ENCODE measurements around the gene RNU7-1.

The RNU7-1 gene

DNA sequence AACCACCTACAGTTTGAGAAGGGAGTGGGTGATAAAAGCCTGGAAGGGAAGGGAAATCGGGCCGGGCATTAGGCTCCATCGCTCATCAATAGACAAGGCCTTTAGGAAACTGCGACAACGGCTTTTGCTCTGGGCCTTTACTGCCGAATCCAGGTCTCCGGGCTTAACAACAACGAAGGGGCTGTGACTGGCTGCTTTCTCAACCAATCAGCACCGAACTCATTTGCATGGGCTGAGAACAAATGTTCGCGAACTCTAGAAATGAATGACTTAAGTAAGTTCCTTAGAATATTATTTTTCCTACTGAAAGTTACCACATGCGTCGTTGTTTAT, 261 bp upstream of the RNU7-1 start:
- Histone ChIP-seq H3K27me3 (ENCODE audit: insufficient read depth, poor library complexity, severe bottlenecking) (no peaks in the 10 kb centered on the region), H3K4me3 (replicated peaks; ENCODE audit: insufficient read depth, low read length) (no peak overlapping the region), H3K27ac (replicated peaks) (peak overlapping the region; percentile 98)
- TF ChIP-seq, protein P1, sequence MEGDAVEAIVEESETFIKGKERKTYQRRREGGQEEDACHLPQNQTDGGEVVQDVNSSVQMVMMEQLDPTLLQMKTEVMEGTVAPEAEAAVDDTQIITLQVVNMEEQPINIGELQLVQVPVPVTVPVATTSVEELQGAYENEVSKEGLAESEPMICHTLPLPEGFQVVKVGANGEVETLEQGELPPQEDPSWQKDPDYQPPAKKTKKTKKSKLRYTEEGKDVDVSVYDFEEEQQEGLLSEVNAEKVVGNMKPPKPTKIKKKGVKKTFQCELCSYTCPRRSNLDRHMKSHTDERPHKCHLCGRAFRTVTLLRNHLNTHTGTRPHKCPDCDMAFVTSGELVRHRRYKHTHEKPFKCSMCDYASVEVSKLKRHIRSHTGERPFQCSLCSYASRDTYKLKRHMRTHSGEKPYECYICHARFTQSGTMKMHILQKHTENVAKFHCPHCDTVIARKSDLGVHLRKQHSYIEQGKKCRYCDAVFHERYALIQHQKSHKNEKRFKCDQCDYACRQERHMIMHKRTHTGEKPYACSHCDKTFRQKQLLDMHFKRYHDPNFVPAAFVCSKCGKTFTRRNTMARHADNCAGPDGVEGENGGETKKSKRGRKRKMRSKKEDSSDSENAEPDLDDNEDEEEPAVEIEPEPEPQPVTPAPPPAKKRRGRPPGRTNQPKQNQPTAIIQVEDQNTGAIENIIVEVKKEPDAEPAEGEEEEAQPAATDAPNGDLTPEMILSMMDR (IDR thresholded peaks at IDR 0.05; ENCODE audit: insufficient read depth, low read length): no peak
- no peak for TF ChIP-seq GABPA (IDR thresholded peaks at IDR 0.05; ENCODE audit: low read depth)
- TF ChIP-seq, protein P2, sequence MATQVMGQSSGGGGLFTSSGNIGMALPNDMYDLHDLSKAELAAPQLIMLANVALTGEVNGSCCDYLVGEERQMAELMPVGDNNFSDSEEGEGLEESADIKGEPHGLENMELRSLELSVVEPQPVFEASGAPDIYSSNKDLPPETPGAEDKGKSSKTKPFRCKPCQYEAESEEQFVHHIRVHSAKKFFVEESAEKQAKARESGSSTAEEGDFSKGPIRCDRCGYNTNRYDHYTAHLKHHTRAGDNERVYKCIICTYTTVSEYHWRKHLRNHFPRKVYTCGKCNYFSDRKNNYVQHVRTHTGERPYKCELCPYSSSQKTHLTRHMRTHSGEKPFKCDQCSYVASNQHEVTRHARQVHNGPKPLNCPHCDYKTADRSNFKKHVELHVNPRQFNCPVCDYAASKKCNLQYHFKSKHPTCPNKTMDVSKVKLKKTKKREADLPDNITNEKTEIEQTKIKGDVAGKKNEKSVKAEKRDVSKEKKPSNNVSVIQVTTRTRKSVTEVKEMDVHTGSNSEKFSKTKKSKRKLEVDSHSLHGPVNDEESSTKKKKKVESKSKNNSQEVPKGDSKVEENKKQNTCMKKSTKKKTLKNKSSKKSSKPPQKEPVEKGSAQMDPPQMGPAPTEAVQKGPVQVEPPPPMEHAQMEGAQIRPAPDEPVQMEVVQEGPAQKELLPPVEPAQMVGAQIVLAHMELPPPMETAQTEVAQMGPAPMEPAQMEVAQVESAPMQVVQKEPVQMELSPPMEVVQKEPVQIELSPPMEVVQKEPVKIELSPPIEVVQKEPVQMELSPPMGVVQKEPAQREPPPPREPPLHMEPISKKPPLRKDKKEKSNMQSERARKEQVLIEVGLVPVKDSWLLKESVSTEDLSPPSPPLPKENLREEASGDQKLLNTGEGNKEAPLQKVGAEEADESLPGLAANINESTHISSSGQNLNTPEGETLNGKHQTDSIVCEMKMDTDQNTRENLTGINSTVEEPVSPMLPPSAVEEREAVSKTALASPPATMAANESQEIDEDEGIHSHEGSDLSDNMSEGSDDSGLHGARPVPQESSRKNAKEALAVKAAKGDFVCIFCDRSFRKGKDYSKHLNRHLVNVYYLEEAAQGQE (IDR thresholded peaks at IDR 0.05; ENCODE audit: insufficient replicate concordance, low read depth): no peak
- TF ChIP-seq SPI1 (IDR thresholded peaks at IDR 0.05; ENCODE audit: borderline replicate concordance, low read depth): no peak
- TF ChIP-seq POLR2AphosphoS5 (IDR thresholded peaks at IDR 0.05; ENCODE audit: low read depth): no peak
- DNase-seq (ENCODE audit: low read depth in 1 of 2, low spot score in 1 of 2): peak; percentile 51 to 85

DNA sequence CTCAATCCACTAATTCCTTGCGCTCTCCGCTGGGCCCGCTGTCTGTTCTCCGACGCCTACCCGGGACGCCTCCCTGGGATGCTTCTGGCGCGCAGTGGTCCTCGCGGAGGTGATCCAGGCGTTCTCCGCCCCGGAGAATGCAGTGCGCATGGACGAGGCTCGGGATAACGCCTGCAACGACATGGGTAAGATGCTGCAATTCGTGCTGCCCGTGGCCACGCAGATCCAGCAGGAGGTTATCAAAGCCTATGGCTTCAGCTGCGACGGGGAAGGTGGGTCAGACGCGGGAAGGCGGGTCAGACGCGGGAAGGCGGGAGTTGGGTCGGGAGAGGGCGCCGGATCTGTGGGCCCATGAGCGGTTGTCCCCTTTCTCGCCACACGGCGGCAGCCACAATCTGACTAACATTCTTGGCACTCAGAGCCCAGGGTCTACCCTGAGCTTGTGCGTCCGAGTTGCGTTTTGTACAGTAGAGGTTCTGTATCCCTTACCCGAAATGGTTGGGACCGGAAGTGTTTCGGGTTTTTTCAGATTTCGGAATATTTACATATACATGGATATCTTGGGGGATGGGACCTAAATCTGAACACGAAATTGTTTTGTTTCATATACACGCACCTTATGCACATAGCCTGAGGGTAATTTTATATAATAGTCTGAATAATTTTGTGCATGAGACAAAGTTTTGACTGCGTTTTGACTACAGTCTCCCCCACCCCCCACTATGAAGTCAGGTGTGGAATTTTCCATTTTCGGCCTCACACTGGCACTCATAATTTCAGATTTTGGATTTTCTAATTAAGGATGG, 968 bp downstream of the RNU7-1 start:
- H3K27ac ChIP-seq (replicated peaks): peak overlapping the region; percentile 98
- TF ChIP-seq, protein P1 (IDR thresholded peaks at IDR 0.05; ENCODE audit: insufficient read depth, low read length): peak; percentile 93
- TF ChIP-seq SPI1 (IDR thresholded peaks at IDR 0.05; ENCODE audit: borderline replicate concordance, low read depth): no peak
- no peak for TF ChIP-seq POLR2AphosphoS5 (IDR thresholded peaks at IDR 0.05; ENCODE audit: low read depth)
- TF ChIP-seq GABPA (IDR thresholded peaks at IDR 0.05; ENCODE audit: low read depth): 0 out of 2 replicates have a peak, but pooled peaks have one; percentile 11
- TF ChIP-seq, protein P2 (IDR thresholded peaks at IDR 0.05; ENCODE audit: insufficient replicate concordance, low read depth): no peak
- peak overlapping the region; percentile 54 for H3K4me3 ChIP-seq (replicated peaks; ENCODE audit: insufficient read depth, low read length)
- H3K27me3 ChIP-seq (ENCODE audit: insufficient read depth, poor library complexity, severe bottlenecking): no peaks in the 10 kb centered on the region
- DNase-seq (ENCODE audit: low read depth in 1 of 2, low spot score in 1 of 2): peak; percentile 81 to 93

DNA sequence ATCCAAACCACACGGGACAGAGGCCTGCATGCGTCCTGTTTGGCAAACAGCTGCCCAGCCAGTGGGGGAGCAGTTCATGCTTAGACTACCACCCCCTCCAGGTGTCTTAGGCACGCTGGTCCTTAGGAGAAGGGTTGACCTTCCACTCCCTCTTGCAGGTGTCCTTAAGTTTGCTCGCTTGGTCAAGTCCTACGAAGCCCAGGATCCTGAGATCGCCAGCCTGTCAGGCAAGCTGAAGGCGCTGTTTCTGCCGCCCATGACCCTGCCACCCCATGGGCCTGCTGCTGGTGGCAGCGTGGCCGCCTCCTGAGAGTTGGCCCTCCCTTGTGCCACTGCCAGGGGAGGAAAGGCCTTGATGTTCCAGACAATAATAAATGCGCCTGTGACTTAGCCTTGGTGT, 2.0 kb downstream of the RNU7-1 start:
- TF ChIP-seq, protein P2 (IDR thresholded peaks at IDR 0.05; ENCODE audit: insufficient replicate concordance, low read depth): no peak
- TF ChIP-seq GABPA (IDR thresholded peaks at IDR 0.05; ENCODE audit: low read depth): no peak
- TF ChIP-seq, protein P1 (IDR thresholded peaks at IDR 0.05; ENCODE audit: insufficient read depth, low read length): no peak
- no peak for TF ChIP-seq POLR2AphosphoS5 (IDR thresholded peaks at IDR 0.05; ENCODE audit: low read depth)
- no peak for TF ChIP-seq SPI1 (IDR thresholded peaks at IDR 0.05; ENCODE audit: borderline replicate concordance, low read depth)
- DNase-seq (ENCODE audit: low read depth in 1 of 2, low spot score in 1 of 2): no peak
- H3K27ac ChIP-seq (replicated peaks): peak overlapping the region; percentile 64
- H3K27me3 ChIP-seq (ENCODE audit: insufficient read depth, poor library complexity, severe bottlenecking): no peaks in the 10 kb centered on the region
- H3K4me3 ChIP-seq (replicated peaks; ENCODE audit: insufficient read depth, low read length): no peak overlapping the region

All from HL-60 (cell line).